PC-3 (cell line): ENCODE results near the gene LFNG.

Experiments
- CTCF ChIP-seq: fragments of 300-600 bp; sonication (generic); conservative IDR thresholded peaks from 2 replicates; pipeline ENCODE4 v1.5.1; 2017; ENCODE audit warnings: antibody characterized with exemption, low read depth, mild to moderate bottlenecking, low read length
- EZH2 ChIP-seq: fragments of 300-600 bp; sonication (generic); IDR thresholded peaks from one replicate; pipeline ENCODE4 v1.6.1; 2017; ENCODE audit warnings: antibody characterized with exemption, mild to moderate bottlenecking, low read length; ENCODE audit not compliant: unreplicated experiment
- EZH2phosphoT487 ChIP-seq: fragments of 300-600 bp; sonication (generic); IDR thresholded peaks from 2 replicates; pipeline ENCODE4 v1.6.1; 2018; ENCODE audit warnings: mild to moderate bottlenecking, antibody characterized with exemption, low read length, borderline replicate concordance

- TF ChIP-seq CTCF (no peak), EZH2phosphoT487 (no peak), EZH2 (no peak)
These were observed 21.9 kb upstream of the LFNG start for GRCh38 chr7:2497500-2498336.
